ENCODE measurements around the gene CBY2.

GRCh38 chr13:45713721-45714120 is 11.6 kb downstream of the CBY2 start:
- TF ChIP-seq BHLHE40 (IDR thresholded peaks at IDR 0.05; ENCODE audit: borderline replicate concordance), result no peak
- TF ChIP-seq ELF4 (IDR thresholded peaks at IDR 0.05), result no peak
- TF ChIP-seq L3MBTL2 (conservative IDR thresholded peaks at IDR 0.05), result no peak
- no peak for TF ChIP-seq SUZ12 (IDR thresholded peaks at IDR 0.05)
- TF ChIP-seq FOXK2 (IDR thresholded peaks at IDR 0.05), result no peak
- no peak for TF ChIP-seq ARNT (IDR thresholded peaks at IDR 0.05)
- no peak for TF ChIP-seq HDGF (IDR thresholded peaks at IDR 0.05; ENCODE audit: borderline replicate concordance)
- no peak for TF ChIP-seq FOXM1 (IDR thresholded peaks at IDR 0.05; ENCODE audit: borderline replicate concordance)
- TF ChIP-seq SP1 (IDR thresholded peaks at IDR 0.05), result no peak
- no peak for TF ChIP-seq TARDBP (IDR thresholded peaks at IDR 0.05)

All from HEK293T (cell line).